CD4-positive, alpha-beta T cell treated with Interleukin-6 for 4 hours (primary cell): ENCODE measurements around the gene ARL10.

ENCODE experiments used
- DNase-seq: peaks from one replicate; pipeline ENCODE4 v3.0.0-alpha.2; 2020; ENCODE audit warnings: mixed read lengths

Gene ARL10, protein sequence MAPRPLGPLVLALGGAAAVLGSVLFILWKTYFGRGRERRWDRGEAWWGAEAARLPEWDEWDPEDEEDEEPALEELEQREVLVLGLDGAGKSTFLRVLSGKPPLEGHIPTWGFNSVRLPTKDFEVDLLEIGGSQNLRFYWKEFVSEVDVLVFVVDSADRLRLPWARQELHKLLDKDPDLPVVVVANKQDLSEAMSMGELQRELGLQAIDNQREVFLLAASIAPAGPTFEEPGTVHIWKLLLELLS

DNA sequence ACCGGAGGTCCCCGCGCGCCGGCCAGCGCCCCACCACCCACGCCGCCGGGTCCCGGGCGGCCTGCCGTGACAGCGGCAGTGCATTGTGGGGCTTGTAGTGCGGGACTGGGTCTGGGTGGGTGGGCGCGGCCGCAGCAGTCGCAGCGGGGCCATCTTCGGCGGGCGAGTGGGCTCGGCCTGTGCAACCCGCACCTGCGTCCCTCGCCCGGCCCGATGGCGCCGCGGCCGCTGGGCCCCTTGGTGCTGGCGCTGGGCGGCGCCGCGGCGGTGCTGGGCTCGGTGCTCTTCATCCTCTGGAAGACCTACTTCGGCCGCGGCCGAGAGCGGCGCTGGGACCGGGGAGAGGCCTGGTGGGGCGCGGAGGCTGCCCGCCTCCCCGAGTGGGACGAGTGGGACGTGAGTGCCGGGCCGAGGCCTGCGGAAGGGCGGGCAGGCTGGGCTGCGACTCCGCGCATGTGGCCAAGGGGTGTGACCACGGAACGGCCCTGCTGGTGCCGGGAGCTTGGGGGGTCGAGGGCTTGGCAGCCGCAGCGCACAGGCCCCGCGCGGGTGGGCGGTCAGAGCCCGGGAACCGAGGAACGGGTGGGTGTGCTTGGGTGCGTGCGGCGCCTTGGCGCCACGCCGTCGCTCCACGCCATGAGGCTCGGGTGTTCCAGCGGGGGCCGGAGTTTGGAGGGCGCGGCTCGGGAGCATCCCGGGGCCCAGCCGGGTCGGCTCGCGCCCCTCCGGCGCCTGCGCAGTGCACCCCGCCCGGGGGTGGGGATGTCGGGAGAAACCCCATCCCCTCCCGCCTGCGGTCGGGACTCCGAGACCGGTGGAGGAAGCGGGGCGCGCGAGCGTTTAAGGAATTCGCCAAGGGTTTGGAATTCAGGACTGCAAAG, at the start of gene ARL10:
Gene ARL10 (plus strand): TSS at position 137 of the 881 bp plus-strand sequence. CDS start 77 bp downstream, at position 214.
- peak; percentile 70 for DNase-seq

DNA sequence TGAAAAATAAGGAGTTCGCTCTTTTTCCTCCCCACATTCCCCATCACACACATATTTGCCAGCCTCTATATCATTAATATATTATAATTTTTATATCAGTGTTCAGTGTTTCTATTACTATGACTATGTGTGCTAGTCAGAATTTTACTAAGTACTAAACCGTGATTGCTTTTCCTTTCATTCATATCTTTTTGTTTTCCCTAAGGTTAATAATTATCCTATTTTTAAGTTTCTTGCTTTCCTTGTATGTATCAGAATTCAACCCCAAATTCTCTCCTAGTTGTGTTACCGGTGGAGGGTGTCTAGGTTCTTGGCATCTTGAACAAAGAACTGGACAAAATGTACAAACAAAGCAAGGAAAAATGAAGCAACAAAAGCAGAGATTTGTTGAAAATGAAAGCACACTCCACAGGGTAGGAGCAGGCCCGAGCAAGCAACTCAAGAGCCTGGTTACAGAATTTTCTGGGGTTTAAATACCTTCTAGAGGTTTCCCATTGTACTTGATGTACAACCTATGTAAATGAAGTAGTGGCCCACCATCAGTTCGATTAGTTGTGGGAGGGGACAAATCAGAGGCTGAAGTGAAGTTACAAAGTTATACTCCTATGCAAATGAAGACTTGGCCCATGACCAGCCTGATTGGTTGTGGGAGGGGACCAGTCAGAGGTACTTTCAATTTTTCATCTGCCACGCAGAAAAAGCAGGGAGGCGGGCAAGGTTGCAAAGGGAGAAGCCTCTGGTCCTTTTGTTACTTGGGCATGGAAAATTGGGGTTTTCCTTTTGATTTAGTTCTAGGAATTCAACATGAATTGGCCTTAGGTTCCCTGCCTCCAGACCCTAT, 47.5 kb upstream of the ARL10 start:
- DNase-seq, result no peak

DNA sequence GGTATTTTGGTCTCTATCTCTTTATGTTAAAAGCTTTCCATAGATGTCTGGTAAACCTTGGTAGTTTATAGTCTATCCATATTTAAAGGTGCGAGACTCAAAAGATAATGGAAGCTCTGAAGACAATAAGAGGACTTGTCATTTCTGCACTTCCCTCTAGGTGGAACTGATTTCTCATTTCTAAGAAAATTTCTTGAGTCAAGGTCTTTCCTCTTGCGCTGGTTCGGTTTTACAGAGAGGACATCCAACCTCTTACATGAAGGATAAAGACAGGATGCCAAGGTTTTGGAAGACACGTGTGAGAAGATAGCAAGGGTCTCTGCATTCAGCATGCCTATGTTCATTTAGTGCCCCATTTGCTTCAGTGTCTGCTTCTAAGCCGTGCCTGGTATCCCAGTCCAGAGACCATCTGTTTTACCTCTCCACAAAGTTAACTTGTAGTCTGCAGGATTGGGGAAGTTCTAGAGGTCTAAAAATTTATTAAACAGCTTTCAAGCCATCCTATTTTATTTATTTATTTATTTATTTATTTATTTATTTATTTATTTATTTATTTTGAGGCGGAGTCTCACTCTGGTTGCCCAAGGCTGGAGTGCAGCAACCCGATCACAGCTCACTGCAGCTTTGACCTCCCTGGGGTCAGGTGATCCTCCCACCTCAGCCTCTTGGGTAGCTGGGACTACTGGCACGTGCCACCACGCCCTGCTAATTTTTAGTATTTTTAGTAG, 45.3 kb upstream of the ARL10 start:
- no peak for DNase-seq

DNA sequence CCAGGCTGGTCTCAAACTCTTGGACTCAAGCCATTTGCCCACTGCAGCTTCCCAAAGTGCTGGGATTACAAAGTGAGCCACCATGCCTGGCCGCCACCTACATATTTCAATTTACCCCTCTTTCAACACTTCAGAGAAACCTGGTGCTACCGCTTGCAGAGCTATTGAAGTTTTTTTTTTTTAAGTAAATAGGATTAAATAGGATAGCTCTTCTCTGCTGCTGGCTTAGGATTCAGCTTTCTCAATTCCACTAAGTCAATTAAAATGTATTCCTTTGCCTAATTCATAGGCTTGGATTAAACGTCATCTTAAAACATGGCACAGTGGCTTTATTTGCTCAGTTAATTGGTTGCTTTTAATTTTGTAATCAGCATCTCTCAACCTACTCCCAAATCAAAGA, 44.7 kb upstream of the ARL10 start:
- no peak for DNase-seq

DNA sequence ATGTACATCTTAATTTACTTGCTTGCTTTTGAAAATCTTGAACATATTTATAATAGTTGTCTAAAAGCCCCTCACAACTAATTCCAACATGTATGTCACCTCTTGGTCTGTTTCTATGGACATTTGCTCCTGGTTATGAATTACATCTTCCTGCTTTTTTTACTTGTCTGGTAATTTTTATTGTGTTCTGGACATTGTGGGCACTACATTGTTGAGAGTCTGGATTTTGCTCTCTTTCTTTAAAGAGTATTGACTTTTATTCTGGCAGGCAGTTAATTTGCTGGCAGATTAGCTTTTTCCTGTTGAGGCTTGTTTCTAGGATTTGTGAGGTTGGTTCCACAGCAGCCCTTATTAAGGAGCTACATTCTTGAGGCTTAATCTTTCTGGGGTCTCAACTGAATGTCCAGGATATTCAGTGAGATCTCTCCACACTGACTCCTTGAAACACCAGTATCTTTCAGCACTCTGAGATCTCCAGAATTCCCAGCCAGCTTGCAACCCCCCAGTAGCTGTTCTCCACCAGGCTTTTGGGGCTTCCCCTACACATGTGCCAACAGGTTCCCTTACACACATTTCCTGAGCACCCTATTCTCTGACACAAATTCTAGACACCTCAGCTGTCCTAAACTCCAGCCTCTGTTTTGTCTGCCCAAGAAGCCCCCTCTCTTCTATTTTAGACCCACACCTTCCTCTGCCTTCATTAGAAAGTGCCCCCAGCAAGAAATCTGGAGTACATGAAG, 31.1 kb upstream of the ARL10 start:
- no peak for DNase-seq

DNA sequence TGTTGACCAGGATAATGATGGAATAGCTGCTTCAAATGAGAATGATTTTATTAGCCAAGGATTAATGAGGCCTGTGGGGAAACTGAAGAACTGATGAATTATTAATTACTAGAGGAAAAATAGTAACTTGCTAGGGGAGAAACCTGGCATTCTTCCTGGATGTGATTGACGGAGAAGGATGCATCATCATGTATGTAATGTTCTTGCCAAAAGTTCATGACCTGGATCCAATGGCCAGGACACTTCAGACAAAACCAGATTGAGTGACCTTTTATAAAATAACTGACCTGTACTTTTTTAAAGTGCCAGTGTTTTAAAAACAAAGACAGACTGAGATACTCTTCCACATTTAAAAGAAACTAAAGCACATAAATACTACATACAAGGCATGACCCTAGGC, 27.4 kb upstream of the ARL10 start:
- DNase-seq, result no peak

DNA sequence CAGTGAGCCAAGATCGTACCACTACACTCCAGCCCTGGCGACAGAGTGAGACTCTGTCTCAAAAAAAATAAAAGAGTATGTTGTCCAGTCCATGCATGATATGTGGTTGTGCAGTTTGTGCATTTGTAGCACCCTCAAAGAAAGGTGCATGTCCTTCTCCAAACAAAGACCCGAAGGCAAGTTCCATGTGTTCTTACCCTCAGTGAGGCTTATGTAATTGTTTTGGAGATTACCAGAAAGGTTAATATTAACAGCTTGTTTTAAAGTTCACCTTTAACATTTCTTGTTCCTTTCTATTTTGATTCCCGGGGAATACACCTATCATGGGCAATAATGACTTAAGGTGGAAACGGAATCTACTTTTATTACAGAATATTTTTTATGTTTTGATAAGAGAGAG, 26.0 kb upstream of the ARL10 start:
- DNase-seq, result no peak

DNA sequence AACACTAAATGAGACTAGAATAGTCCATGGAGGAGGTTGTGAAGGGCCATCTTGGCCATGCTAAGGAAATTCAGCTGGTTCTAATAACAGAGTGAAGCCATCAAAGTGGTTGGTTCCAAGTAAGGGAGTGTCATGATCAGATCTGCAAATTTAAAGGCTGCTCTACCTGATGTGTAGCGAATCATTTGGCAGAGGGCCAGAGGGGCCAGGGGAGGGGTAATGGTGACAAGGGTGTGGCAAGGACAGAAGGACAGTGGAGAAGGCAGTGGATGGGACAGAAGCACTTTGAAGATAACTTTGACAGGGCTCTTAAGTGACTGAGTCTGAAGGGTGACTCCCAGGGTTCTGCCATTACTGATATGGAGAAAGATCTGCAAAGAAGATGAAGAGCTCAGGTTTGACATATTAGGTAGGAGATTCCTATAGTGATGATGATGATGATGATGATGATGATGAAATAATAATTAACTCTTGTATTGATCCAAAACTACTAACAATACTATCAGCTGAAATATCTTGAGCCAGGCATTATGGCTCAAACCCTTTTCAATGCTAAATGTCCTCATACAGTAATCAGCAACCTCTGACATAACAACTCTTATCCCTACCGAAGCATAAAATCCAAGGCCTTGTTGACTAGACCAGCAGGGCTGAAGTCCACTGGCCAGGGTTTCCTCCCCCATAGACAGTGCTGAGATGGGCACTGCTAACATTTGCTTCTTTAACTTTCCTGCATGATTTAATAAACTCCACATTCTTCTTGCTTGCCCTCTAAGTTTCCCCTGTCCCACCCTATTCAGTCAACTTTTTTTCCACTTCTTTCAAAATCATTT, 23.7 kb upstream of the ARL10 start:
- no peak for DNase-seq

DNA sequence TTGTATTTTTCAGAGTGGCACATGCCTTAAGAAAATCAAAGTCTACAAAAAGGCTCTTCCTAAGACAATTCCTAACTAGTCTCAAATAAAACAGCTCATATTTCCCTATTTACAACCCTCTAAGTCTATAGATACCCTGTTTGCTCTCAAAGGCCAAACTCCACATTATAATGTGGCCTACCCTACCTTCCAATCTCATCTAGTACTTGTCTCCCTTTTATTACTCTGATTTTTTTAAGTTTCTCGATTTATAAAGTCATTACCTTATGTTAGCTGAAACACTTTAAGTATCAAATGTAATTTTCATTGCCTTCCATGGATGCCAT, 23.2 kb upstream of the ARL10 start:
- DNase-seq, result no peak

DNA sequence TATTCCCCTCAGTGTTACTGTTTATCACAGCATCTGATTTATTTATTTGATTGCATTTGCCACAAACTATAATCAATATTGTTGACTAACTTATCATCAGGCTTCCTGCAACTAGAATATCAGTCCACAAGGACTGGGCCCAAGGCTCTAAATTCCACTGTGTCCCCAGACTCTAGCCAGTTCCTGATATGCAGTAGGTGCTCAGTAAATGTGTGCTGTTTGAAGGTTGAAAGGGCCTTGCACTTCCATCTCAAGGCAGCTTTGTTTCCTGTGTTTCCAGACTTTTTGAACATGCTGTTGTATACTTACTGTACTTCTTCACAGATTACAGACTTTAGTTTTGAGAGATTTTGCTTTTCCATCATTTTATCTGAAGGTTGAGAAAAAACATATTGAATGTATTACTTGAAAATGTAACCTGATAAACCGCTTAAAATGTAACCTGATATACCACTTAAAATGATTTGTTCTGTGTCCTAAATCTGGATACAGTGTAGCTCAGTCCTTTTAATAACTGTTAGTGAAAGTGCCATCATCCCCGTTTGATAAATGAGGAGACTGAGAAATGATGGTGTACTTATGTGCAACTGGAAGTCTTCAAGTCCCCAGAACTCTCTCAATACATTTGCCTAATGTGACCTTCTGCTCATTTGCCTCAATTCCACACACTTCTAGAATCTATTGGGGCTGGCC, 22.4 kb upstream of the ARL10 start:
- DNase-seq, result no peak

DNA sequence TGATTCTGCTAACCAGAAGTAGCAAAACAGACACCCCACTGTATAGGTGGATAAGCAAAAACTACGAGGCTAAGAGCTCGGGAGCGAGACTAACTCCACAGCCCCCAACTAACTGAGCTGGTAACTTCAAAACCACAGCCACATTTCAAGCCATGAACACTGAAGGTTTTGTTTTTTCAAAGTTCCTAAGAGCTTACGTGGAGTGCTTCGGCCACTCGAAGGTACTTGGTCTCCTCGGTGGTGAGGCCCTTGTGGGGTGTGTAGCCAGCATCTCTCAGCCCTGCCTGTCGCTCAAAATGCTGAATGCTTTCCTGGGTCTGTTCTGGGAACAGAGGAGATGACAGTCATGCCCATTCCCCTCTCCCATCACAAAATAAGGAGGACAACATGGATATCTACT, 14.9 kb upstream of the ARL10 start:
- no peak for DNase-seq

DNA sequence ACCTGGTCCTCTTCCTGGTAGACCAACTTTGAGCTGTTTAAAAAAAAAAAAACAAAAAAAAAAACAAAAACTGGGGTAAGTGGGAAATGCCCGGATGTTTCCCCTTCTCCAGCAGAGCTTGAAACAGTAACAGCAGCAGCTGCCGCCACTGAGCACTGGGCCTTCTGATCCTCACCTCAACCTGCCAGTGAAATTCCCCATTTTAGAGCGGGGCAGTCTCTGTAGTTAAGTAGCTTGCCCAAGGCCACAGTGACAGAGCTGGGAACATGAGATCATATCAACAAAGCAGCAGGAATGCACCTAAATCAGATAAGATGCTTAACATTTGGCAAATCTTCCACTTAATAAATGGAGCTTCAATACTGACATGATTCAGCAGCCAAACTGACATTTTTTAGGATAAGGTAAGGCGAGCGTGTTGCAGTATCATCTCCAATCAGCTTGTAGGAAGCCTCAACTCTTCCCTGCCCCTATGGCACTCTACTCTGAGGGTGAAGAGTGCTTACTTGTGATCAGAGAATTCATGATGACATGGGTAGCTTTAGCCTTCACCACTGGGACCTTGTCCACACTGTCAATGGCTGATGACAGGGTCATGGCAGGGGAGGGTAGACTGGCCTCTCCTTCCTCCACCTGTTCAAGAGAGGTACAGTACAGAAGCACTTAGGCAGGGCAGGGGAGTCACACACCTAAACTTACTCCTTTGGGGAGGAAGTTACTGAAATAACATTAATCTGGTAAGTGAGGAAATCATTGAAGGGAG, 13.0 kb upstream of the ARL10 start:
- no peak for DNase-seq

DNA sequence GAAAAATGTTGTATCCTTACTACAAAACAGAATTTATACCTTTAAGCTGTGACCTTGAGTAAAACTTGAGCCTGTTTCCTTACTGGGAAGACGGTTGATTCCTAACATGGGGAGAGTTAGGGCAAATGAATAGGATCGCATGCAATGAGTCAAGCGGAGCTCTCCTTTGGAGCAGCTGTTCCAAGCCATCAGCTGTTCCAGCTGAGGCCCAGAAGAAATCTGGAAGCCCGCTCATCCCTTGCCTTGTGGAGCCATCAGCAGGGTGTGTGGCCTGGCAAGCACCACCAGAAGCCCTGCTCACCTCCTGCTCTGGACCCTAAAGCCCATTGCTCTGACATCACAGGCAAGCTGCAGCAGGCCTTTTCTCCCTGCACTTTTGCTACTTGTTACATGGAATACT, 11.8 kb upstream of the ARL10 start:
- no peak for DNase-seq

DNA sequence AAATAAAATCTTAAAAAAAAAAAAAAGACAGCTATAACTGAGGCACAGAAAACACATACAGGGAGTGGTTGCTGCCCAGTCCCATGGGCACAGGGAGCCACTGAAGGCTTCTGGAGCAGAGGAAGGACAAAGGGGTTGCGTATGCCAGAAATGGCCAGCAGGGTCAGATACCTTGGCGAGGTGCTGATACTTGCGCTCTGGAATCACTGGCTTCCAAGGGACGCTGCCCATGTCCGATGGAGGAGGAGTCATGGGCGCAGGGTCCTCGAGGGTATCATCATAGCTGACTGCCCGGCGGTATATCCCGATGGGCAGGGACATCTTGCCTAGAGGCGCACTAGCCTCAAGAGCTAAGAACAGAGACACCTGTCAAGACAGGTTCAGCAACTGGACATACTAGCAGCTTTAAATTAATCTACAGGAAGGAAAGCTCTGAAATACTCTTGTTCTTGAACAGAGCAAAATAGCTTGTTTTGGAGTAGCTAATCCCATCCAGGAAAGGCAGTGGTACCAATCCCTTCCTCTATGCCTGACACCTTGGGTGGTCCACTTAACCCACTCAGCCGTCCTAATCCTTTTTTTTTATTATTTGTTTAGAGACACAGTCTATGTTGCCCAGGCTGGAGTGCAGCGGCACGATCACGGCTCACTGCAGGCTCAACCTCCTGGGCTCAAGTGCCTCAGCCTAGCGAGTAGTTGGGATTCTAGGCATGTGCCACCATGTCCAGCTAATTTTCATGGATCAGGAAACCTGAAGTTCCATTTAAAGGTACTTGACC, 9.7 kb upstream of the ARL10 start:
- no peak for DNase-seq

DNA sequence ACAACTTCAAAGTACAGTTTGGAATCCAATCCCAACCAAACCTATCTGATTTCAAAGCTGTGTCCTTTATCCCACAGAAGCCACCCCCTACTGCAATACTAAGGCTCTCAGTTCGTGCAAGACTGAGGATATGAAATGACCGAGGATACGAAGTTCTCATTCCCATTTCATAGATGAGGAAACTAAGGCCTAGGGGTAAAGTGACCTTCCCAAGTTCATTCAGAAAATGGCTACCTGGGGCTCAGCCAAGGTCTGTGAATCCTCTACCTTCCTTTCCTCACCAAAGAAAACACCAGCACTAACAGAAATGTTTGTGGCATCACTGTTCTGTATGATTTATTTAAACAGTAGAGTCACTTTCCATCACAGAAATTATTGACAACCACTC, 9.1 kb upstream of the ARL10 start:
- no peak for DNase-seq

DNA sequence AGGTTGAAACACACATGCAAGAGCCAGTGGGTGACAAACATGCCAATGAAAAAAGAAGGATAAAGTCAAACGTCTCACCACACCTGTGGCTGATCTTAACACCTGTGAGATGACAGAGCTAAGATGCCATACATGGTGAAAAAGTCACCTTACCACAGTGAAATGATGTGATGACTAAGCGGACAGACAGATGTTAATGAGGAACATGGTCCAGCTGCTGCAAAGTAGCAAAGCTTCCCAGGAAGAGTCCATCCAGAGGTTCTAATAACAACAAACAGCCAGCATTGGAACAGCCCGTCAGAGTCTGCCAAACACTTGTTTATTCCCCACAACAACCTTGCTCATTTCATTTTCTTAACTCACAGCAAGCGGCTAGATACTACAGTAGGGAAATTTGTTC, 5.6 kb upstream of the ARL10 start:
- no peak for DNase-seq

DNA sequence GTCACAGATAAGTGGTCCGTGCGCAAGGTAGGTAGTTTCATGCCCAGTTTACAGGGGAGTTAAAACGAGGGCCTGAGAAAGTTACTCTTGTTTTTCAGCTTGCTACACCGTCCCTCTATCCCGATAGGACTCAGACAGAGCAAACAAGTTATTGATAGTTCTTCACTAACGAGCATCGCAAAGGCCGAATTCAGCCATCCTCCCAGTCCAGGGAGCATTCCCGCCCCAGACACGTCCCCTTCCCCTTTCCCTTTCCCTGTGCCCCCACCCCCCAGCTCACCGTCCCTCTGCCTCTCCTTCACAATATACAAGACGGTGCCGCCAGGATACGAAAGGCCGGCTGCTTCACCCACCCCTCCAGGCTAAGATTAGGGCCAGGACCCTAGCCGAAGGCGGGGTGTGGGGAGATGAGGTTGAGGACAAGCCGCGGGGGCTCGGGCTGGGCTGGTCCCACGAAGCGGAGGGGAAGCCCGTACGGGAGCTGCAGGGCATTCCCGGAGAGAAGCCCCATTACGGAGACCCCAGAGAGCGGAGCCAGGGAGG, 4.3 kb upstream of the ARL10 start:
- no peak for DNase-seq

DNA sequence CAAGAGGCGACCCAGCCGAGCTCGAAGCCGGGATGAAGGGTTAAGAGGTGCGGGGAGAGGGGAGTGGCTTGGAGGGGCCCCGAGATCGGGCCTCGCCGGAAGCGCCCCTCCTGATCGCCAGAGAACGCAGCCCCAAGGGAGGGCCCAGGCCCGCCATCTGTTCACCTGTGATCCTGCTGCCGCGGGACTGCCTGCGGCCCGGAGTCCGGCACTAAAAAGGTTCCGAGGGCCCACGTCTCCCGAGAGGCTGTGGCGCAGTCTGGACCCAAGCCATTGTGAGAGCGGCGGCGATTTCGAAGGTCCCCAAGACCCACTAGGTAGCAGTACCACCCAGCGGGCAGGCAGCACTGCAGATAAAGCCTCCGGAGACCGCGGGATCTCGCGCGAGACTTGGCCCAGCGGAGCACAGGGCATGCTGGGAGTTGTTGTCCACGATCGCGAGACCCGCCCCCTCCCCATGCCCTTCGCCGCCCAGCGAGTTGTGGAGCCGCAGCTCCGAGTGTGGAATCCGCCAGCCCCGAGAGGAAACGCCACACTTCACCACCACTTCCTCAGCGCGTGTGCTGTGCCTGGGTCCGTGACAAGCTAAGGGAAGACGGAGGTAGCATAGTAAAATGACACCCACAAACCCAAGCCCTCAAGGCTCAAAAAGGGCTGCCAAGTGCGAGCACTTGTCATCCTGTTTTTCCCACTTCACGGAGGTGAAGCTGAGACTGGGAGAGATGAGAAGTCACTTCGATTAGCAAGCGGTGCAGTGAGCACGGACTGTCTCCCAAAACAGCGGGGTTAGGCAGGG, 3.7 kb upstream of the ARL10 start, which contains the start of gene KIAA1191:
Gene KIAA1191 (minus strand): TSS at position 328 of the 796 bp plus-strand sequence. CDS start 2,256 bp downstream, outside the sequence.
- DNase-seq, result peak; percentile 97
